GM15510 (cell line): ENCODE measurements around the gene GRAMD2B.

Source experiments
- POLR2A ChIP-seq: IDR thresholded peaks from 3 replicates; pipeline ENCODE4 v1.6.1; 2011; ENCODE audit warnings: borderline replicate concordance; ENCODE audit not compliant: insufficient read length; ENCODE audit errors: extremely low read depth

The GRAMD2B gene

DNA sequence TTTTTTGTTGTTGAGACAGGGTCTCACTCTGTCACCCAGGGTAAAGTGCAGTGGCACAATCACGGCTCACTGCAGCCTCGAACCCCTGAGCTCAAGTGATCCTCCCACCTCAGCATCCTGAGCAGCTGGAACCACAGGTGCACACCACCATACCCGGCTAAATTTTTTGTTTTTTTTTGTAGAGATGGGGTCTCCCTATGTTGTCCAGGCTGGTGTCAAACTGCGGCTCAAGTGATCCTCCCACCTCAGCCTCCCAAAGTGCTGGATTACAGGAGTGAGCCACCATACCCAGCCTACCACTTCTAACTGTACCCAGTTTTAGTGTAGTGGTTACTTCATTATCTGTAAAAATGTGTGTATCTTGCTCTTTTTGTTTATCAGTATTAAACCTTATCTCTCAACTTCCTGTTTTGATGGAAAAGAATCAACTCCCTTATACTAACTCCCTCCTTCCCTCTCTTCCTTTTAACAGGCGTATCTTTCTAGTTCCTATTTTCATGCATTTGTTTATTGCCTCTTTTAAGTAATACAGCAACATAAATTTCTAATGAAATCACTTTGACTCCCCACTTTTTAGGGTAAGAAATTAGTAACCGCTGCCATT, 33.1 kb downstream of the GRAMD2B start:
- TF ChIP-seq POLR2A = no peak

- no peak for TF ChIP-seq POLR2A
These were observed 37.2 kb downstream of the GRAMD2B start for GRCh38 chr5:126460459-126460858.

DNA sequence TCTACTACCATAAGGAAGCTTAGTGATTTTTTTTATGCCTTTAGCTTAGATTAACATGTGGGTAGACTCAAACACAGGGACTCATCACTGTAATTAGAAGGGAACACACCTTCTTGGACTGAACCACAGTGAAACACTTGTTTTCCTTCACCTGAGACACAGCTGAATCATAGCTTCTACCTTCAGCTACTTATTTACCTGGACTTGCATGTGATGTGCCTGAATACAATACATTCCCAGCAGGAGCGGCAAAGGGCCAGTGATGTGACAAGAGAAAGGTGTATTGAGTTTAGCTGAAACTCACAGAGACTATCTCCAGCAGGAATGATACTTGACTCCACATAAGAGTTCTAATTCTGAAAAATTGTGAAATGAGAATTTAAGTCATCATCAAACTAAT, 37.8 kb downstream of the GRAMD2B start:
- no peak for TF ChIP-seq POLR2A

DNA sequence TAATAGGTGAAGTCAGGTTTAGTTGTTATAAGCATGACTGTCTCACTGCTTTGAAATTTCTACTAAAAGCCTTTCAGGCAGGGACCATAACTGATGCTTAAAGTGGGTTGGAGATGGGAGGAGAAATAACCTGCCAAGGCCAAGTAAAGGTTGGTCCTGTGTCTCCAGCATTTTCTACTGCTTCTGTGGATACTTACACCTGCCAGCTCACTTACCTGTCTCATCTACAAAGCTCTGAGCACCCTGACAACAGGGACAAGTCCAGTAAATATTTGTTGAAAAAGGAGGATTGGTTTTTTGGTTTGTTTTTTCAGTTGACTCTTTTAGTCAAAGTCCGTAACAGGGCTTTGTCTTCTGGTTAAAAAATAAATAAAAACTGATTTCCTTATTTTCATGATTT, 38.6 kb downstream of the GRAMD2B start:
- no peak for TF ChIP-seq POLR2A

DNA sequence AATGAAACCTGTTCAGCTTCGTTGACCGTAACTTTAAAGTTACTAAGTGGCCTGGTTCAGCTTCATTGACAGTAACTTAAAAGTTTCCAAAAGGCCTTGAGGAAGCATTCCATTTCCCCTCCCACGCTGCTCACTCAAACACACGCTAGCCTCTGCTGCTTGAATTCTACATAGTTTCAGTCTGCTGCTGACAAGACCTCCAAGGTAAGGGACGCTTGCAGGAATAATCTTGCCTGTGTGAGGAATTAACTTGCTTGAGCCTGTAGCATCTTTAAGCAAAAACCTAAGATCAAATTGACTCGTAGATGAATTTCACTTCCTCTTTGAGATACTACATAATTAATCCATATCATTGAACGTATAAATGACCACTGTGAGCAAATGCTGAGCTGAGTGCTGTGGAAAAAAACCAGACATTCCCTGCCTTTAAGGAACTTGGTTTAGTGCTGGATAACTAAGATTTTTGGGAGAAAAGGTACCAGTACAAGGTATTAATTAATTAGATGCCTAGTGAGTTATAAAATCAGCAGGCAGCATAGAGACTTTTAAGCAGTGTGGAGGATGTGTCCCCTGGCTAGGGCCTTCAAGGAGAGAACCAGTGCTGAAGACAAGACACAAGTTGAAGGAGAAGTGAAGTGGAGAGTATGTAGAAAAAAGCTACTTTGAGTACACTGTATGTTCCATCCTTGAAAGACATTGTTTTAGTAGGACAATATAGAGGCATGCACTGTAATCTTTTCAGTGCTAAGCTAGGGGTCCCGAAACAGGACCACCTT, 39.2 kb downstream of the GRAMD2B start:
- no peak for TF ChIP-seq POLR2A

DNA sequence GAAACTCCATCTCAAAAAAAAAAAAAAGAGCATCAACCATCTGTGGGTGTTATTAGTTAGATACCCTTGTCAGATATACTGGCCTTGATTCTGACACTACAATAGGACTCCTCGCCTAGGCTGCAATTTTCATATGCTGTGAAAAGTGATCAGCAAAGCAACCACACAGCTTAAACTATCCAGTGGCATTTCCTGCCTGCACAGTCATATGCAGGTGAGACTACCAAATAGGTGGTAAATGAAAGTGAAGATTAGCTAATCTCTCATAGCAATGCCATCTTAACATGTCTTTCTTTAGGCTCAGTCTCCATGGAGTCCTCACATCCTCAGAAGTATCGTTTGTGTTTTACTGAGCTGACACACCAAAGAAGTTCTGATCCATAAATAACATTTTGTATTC, 40.8 kb downstream of the GRAMD2B start:
- TF ChIP-seq POLR2A = no peak

- TF ChIP-seq POLR2A = no peak
These were observed 41.8 kb downstream of the GRAMD2B start for GRCh38 chr5:126464959-126465358.

- TF ChIP-seq POLR2A = no peak
These were observed 44.9 kb downstream of the GRAMD2B start for GRCh38 chr5:126468091-126468490.

DNA sequence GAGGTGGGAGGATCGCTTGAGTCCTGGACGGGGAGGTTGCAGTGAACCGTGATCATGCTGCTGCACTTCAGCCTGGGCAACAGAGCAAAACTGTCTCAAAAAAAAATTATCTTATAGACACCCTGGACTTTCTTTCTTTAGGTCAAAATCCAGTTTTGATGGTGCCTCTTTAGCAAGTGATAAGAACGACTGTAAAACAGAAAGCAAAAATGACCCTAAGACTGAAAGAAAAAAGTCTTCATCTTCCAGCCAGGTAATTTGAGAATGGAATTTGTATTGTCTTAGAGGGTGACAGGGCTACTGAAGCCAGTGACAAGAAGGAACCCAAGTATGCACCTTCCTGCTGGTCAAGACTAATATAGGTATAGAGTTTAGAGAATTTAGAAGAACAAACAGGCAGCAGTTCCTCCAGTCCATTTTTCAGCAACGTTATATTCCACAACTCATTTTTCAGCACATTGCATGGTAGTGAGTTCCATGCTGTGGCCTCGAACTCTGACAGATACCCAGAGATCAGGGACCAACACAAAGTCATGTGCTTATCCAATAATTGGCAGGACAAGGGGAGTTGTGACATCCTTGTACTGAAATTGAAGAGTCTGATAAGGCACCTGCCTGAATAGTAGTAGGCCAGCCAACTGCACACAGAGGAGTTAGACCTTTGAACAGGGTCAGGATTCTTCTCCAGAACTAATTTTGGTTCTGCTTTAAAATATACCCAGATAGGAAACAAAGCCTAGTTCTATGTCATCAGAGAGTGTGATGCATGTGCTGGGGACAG, 46.5 kb downstream of the GRAMD2B start:
- no peak for TF ChIP-seq POLR2A

- TF ChIP-seq POLR2A = no peak
These were observed 48.0 kb downstream of the GRAMD2B start for GRCh38 chr5:126471247-126471646.

- no peak for TF ChIP-seq POLR2A
These were observed 48.8 kb downstream of the GRAMD2B start for GRCh38 chr5:126471875-126472537.

- TF ChIP-seq POLR2A = no peak
These were observed 49.3 kb downstream of the GRAMD2B start for GRCh38 chr5:126472538-126472889.

GRCh38 chr5:126477294-126478117, 54.3 kb downstream of the GRAMD2B start:
- TF ChIP-seq POLR2A = no peak

DNA sequence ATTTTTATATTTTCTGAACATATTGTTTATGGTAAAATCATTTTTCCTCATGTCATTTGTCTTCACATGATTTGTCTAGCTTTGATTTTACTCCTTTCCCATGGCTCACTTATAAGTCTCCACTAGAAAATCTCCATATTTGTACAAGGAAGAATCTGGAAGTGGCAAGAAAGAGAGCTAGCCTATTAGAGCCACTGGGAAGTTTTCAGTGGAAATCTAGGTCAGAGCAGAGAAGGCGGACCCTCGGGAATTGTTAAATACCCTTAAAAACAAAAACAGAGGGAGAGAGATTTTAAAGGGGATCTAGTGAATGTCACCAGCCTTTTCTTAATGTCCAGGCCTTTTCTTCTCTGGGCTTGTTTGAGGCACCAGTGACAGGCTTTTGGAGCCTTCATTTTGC, 56.6 kb downstream of the GRAMD2B start:
- TF ChIP-seq POLR2A = no peak
